ENCODE data around the gene FARS2.

GRCh38 chr6:5401845-5402738 lies 140.8 kb downstream of the FARS2 start:
- TF ChIP-seq CTCF (conservative IDR thresholded peaks at IDR 0.05; ENCODE audit: low read length) (peak; percentile 81), EZH2phosphoT487 (IDR thresholded peaks at IDR 0.05; ENCODE audit: borderline replicate concordance, low read depth, low read length) (no peak)
